ENCODE data around the gene MIA2. TPM values are rescaled to one million over a fixed set of nuclear protein-coding genes. Genes with fewer than 3 reads are reported as not detected.
"Not testable (repeated sequence)": the region's sequence is repeated elsewhere in the genome, so short reads cannot be mapped to it uniquely, and the experiment has no call there.

MIA2 gene
- 231 TPM for polyA plus RNA-seq
- long read RNA-seq, donor 1, full-length matches to known transcripts = 3 of 21 reads
- long read RNA-seq, donor 1, partial matches to known transcripts = 18 of 21 reads
- long read RNA-seq, donor 1, other reads (novel, unspliced or antisense) = 0 of 21 reads
- long read RNA-seq, donor 2, partial matches to known transcripts = 55 of 57 reads
- long read RNA-seq, donor 2, other reads (novel, unspliced or antisense) = 0 of 57 reads
- long read RNA-seq, donor 3 = 0 reads
- long read RNA-seq, donor 4 = 0 reads
- long read RNA-seq, donor 5, full-length matches to known transcripts = 2 of 9 reads
- long read RNA-seq, donor 5, partial matches to known transcripts = 7 of 9 reads
- long read RNA-seq, donor 5, other reads (novel, unspliced or antisense) = 0 of 9 reads
- long read RNA-seq, donor 6, full-length matches to known transcripts = 3 of 49 reads
- long read RNA-seq, donor 6, partial matches to known transcripts = 46 of 49 reads
- long read RNA-seq, donor 6, other reads (novel, unspliced or antisense) = 0 of 49 reads
- long read RNA-seq, donor 7, partial matches to known transcripts = 0 of 1 reads
- long read RNA-seq, donor 7, other reads (novel, unspliced or antisense) = 0 of 1 reads
- long read RNA-seq, donor 8, full-length matches to known transcripts = 4 of 79 reads
- long read RNA-seq, donor 8, partial matches to known transcripts = 75 of 79 reads
- long read RNA-seq, donor 8, other reads (novel, unspliced or antisense) = 0 of 79 reads
- long read RNA-seq, donor 9, partial matches to known transcripts = 69 of 69 reads
- long read RNA-seq, donor 9, other reads (novel, unspliced or antisense) = 0 of 69 reads
- long read RNA-seq, donor 10, full-length matches to known transcripts = 3 of 56 reads
- long read RNA-seq, donor 10, partial matches to known transcripts = 53 of 56 reads
- long read RNA-seq, donor 10, other reads (novel, unspliced or antisense) = 0 of 56 reads
- long read RNA-seq, donor 11, full-length matches to known transcripts = 5 of 26 reads
- long read RNA-seq, donor 11, partial matches to known transcripts = 21 of 26 reads
- long read RNA-seq, donor 11, other reads (novel, unspliced or antisense) = 0 of 26 reads

GRCh38 chr14:39233680-39234326 lies at the start of gene MIA2:
Gene MIA2, plus strand, starts transcription at chr14:39233915. Its CDS starts 200 bp downstream, at chr14:39234115.
- H3K9me3 ChIP-seq (ENCODE audit: control insufficient read depth, low read depth, low read length) = no peaks in the 10 kb centered on the region
- WGBS (ENCODE audit: insufficient coverage, low lambda C conversion rate) = 43% methylated on average over 1 of the region's 7 CpGs
- peak within 1 kb of the TSS; percentile 39 for H3K4me3 ChIP-seq (ENCODE audit: low read length)
- no peaks in the 10 kb centered on the region for H3K27me3 ChIP-seq (ENCODE audit: control insufficient read depth, insufficient read depth, low read length)
- peaks cover 3% of the 10 kb centered on the region for H3K4me1 ChIP-seq (ENCODE audit: control insufficient read depth, insufficient read depth, low read length)
- H3K36me3 ChIP-seq (ENCODE audit: control insufficient read depth, insufficient read depth, low read length) = no peaks in the 10 kb centered on the region
- peak in 1 of 2 donors; percentile 59 for DNase-seq
- peak within 1 kb of the TSS; percentile 84 for H3K27ac ChIP-seq (ENCODE audit: low read length)

GRCh38 chr14:39184628-39185255 lies 49.0 kb upstream of the MIA2 start:
- H3K27ac ChIP-seq (ENCODE audit: low read length) = peak overlapping the region; percentile 74
- peaks cover 31% of the 10 kb centered on the region for H3K36me3 ChIP-seq (ENCODE audit: control insufficient read depth, insufficient read depth, low read length)
- DNase-seq = no peak
- no peaks in the 10 kb centered on the region for H3K4me1 ChIP-seq (ENCODE audit: control insufficient read depth, insufficient read depth, low read length)
- WGBS (ENCODE audit: insufficient coverage, low lambda C conversion rate) = 100% methylated on average over 2 of the region's 4 CpGs
- H3K9me3 ChIP-seq (ENCODE audit: control insufficient read depth, low read depth, low read length) = no peaks in the 10 kb centered on the region
- H3K27me3 ChIP-seq (ENCODE audit: control insufficient read depth, insufficient read depth, low read length) = no peaks in the 10 kb centered on the region
- H3K4me3 ChIP-seq (ENCODE audit: low read length) = no peak overlapping the region

GRCh38 chr14:39185256-39186049 lies 48.3 kb upstream of the MIA2 start:
- Histone ChIP-seq H3K9me3 (ENCODE audit: control insufficient read depth, low read depth, low read length) (no peaks in the 10 kb centered on the region), H3K4me1 (ENCODE audit: control insufficient read depth, insufficient read depth, low read length) (no peaks in the 10 kb centered on the region), H3K27me3 (ENCODE audit: control insufficient read depth, insufficient read depth, low read length) (no peaks in the 10 kb centered on the region), H3K36me3 (ENCODE audit: control insufficient read depth, insufficient read depth, low read length) (peaks cover 28% of the 10 kb centered on the region), H3K27ac (ENCODE audit: low read length) (peak overlapping the region; percentile 74), H3K4me3 (ENCODE audit: low read length) (no peak overlapping the region)
- DNase-seq = peak in 1 of 2 donors; percentile 54
- 61% methylated on average over 2 of the region's 5 CpGs for WGBS (ENCODE audit: insufficient coverage, low lambda C conversion rate)

GRCh38 chr14:39186941-39187525 lies 46.7 kb upstream of the MIA2 start:
- Histone ChIP-seq H3K27me3 (ENCODE audit: control insufficient read depth, insufficient read depth, low read length) (no peaks in the 10 kb centered on the region), H3K4me1 (ENCODE audit: control insufficient read depth, insufficient read depth, low read length) (no peaks in the 10 kb centered on the region), H3K27ac (ENCODE audit: low read length) (no peak overlapping the region), H3K36me3 (ENCODE audit: control insufficient read depth, insufficient read depth, low read length) (peaks cover 15% of the 10 kb centered on the region), H3K4me3 (ENCODE audit: low read length) (no peak overlapping the region), H3K9me3 (ENCODE audit: control insufficient read depth, low read depth, low read length) (no peaks in the 10 kb centered on the region)
- DNase-seq = no peak
- WGBS (ENCODE audit: insufficient coverage, low lambda C conversion rate) = 86% methylated on average over 2 of the region's 4 CpGs

GRCh38 chr14:39203659-39204606 lies 29.8 kb upstream of the MIA2 start:
- Histone ChIP-seq H3K9me3 (ENCODE audit: control insufficient read depth, low read depth, low read length) (no peaks in the 10 kb centered on the region), H3K27ac (ENCODE audit: low read length) (peak overlapping the region; percentile 84)

GRCh38 chr14:39207430-39207829 lies 26.3 kb upstream of the MIA2 start:
- H3K4me1 ChIP-seq (ENCODE audit: control insufficient read depth, insufficient read depth, low read length) = peaks cover 15% of the 10 kb centered on the region
- H3K27me3 ChIP-seq (ENCODE audit: control insufficient read depth, insufficient read depth, low read length); H3K4me3 ChIP-seq (ENCODE audit: low read length); H3K9me3 ChIP-seq (ENCODE audit: control insufficient read depth, low read depth, low read length); H3K27ac ChIP-seq (ENCODE audit: low read length); DNase-seq; H3K36me3 ChIP-seq (ENCODE audit: control insufficient read depth, insufficient read depth, low read length): not testable (repeated sequence)
- WGBS (ENCODE audit: insufficient coverage, low lambda C conversion rate) = 100% methylated on average over 1 of the region's 2 CpGs

More at GRCh38 chr14:39203659-39204606, 29.8 kb upstream of the MIA2 start:
- Histone ChIP-seq H3K4me3 (ENCODE audit: low read length) (no peak overlapping the region), H3K36me3 (ENCODE audit: control insufficient read depth, insufficient read depth, low read length) (no peaks in the 10 kb centered on the region), H3K27me3 (ENCODE audit: control insufficient read depth, insufficient read depth, low read length) (no peaks in the 10 kb centered on the region), H3K4me1 (ENCODE audit: control insufficient read depth, insufficient read depth, low read length) (peaks cover 15% of the 10 kb centered on the region)
- peak; percentile 79 to 87 for DNase-seq
- WGBS (ENCODE audit: insufficient coverage, low lambda C conversion rate) = no CpG with 5 or more reads among the region's 5 CpGs

- Histone ChIP-seq H3K27me3 (ENCODE audit: control insufficient read depth, insufficient read depth, low read length) (no peaks in the 10 kb centered on the region), H3K4me1 (ENCODE audit: control insufficient read depth, insufficient read depth, low read length) (no peaks in the 10 kb centered on the region), H3K27ac (ENCODE audit: low read length) (no peak overlapping the region), H3K4me3 (ENCODE audit: low read length) (no peak overlapping the region), H3K36me3 (ENCODE audit: control insufficient read depth, insufficient read depth, low read length) (no peaks in the 10 kb centered on the region), H3K9me3 (ENCODE audit: control insufficient read depth, low read depth, low read length) (no peaks in the 10 kb centered on the region)
- WGBS (ENCODE audit: insufficient coverage, low lambda C conversion rate) = 73% methylated on average over 2 of the region's 15 CpGs
- no peak for DNase-seq
Measured at GRCh38 chr14:39211109-39211741, 22.5 kb upstream of the MIA2 start.

- no peak for DNase-seq
- WGBS (ENCODE audit: insufficient coverage, low lambda C conversion rate) = no CpG with 5 or more reads among the region's 3 CpGs
Measured at GRCh38 chr14:39212034-39212433, 21.7 kb upstream of the MIA2 start.

More at GRCh38 chr14:39212034-39212433, 21.7 kb upstream of the MIA2 start:
- H3K4me3 ChIP-seq (ENCODE audit: low read length) = no peak overlapping the region
- no peaks in the 10 kb centered on the region for H3K4me1 ChIP-seq (ENCODE audit: control insufficient read depth, insufficient read depth, low read length)
- no peaks in the 10 kb centered on the region for H3K27me3 ChIP-seq (ENCODE audit: control insufficient read depth, insufficient read depth, low read length)
- no peaks in the 10 kb centered on the region for H3K36me3 ChIP-seq (ENCODE audit: control insufficient read depth, insufficient read depth, low read length)
- H3K9me3 ChIP-seq (ENCODE audit: control insufficient read depth, low read depth, low read length) = no peaks in the 10 kb centered on the region
- H3K27ac ChIP-seq (ENCODE audit: low read length) = no peak overlapping the region
